RWPE1 (cell line): ENCODE data around the gene TGM3.

ENCODE experiments used
- CTCF ChIA-PET: fragments of 350-600 bp; sonication (Branson Sonifier 250); formaldehyde crosslinking; extraction: SDS; loops from one replicate; lab custom pipeline; 2021; lab: Yijun Ruan, JAX
- POLR2A ChIA-PET: fragments of 400-600 bp; formaldehyde crosslinking; extraction: SDS; loops from one replicate; lab custom pipeline; 2020; ENCODE audit warnings: antibody characterized with exemption; ENCODE audit not compliant: low non-redundant PET; lab: Yijun Ruan, JAX
- DNase-seq: peaks from one replicate; pipeline ENCODE4 v3.0.0; 2012; ENCODE audit warnings: low spot score
- H3K27ac ChIP-seq: fragments of 450-650 bp; 2 replicates; pipeline ENCODE4 v1.5.1; 2017
- CTCF ChIP-seq: fragments of 450-650 bp; conservative IDR thresholded peaks from 2 replicates; pipeline ENCODE4 v1.5.1; 2017; ENCODE audit warnings: low read depth, mild to moderate bottlenecking

Gene TGM3

GRCh38 chr20:2382833-2383232 lies 87.0 kb downstream of the TGM3 start:
- TF ChIP-seq CTCF, result no peak
- ChIA-PET CTCF (interaction anchor here (0.5 to 0.9 kb wide), 6 partner anchors 12 to 175 kb away, joined by 3 to 6 read pairs (median 4); no protein-coding TSS in a partner anchor), POLR2A (no interaction called here)
- peak; percentile 73 for DNase-seq
- peak overlapping the region; percentile 34; the same call in 1 of the 2 replicates for H3K27ac ChIP-seq

- POLR2A ChIA-PET, result no interaction called here
- CTCF ChIA-PET, result interaction anchor here (0.5 to 1.4 kb wide), 3 partner anchors 18 to 178 kb away, joined by 3 read pairs; no protein-coding TSS in a partner anchor
Measured at GRCh38 chr20:2385026-2385425, 89.2 kb downstream of the TGM3 start.

GRCh38 chr20:2385496-2385895 lies 89.7 kb downstream of the TGM3 start:
- no peak for TF ChIP-seq CTCF
- POLR2A ChIA-PET, result no interaction called here
- CTCF ChIA-PET, result interaction anchor here (0.5 to 1.4 kb wide), 2 partner anchors 17 to 178 kb away, joined by 3 read pairs; no protein-coding TSS in a partner anchor
- H3K27ac ChIP-seq, result peak overlapping the region; percentile 88
- no peak for DNase-seq

More at GRCh38 chr20:2385026-2385425, 89.2 kb downstream of the TGM3 start:
- peak overlapping the region; percentile 88 for H3K27ac ChIP-seq
- no peak for TF ChIP-seq CTCF
- no peak for DNase-seq

DNA sequence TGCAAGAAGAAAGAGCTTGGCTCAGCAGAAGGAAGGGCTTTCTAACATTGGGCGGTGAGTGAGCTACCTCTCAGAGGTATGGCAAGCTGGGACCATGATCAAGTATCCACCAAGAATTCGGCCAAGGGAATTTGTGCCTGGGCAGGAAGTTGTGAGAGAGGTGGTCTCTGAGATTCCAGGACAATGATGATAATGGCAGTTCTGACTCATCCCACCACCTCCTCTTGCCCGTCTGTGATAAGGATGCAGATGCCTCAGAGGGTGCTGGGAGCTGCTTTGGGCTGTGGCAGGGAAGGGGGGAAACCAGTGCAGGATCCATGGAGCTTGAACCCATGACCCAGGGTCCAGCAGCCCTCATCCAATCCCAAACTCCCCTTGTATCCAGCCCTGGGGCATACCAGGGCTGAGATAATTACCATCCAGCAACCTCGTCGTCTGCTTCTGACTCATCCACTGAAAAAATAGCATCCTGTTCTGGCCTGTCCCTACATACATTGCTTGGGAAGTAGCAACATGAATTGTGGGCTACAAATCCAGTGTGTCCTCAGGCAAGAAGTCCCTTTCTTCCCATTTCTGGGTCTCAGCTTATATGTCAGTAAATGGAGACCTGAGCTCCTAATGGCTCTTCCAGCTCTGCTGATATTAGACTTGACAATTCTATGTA lies 90.8 kb downstream of the TGM3 start:
- DNase-seq, result peak; percentile 94

DNA sequence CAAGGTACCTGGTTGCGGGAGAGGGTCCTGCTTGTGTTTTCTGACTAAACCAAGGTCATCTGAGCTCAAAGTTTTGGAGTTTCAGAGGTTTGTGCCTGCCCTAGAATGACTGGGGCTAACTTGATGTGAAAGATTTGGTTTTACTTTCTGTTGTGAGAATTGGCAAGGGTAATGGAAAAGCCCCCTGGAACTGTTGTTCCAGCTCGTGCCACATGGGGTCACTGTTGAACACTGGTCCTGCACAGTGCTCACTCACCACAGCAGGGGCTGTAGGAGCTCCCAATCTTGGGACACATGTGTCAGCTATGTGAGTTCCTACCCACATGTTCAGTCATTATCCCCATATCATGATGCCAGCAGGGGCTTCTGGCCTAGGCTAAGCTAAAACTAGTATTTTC lies 91.4 kb downstream of the TGM3 start:
- CTCF ChIA-PET, result interaction anchor here (0.6 to 2.1 kb wide), 17 partner anchors 12 to 216 kb away, joined by 3 to 11 read pairs (median 5); no protein-coding TSS in a partner anchor
- peak; percentile 67 for TF ChIP-seq CTCF
- peak overlapping the region; percentile 88 for H3K27ac ChIP-seq
- POLR2A ChIA-PET, result interaction anchor here (0.5 kb wide), 1 partner anchor 23 kb away, joined by 4 read pairs; no protein-coding TSS in a partner anchor
- peak; percentile 65 for DNase-seq

More for the DNA sequence above, 90.8 kb downstream of the TGM3 start:
- POLR2A ChIA-PET, result interaction anchor here (0.5 kb wide), 1 partner anchor 23 kb away, joined by 4 read pairs; no protein-coding TSS in a partner anchor
- H3K27ac ChIP-seq, result peak overlapping the region; percentile 88
- no peak for TF ChIP-seq CTCF
- CTCF ChIA-PET, result interaction anchor here (0.6 to 2.1 kb wide), 16 partner anchors 12 to 215 kb away, joined by 3 to 11 read pairs (median 6); no protein-coding TSS in a partner anchor

DNA sequence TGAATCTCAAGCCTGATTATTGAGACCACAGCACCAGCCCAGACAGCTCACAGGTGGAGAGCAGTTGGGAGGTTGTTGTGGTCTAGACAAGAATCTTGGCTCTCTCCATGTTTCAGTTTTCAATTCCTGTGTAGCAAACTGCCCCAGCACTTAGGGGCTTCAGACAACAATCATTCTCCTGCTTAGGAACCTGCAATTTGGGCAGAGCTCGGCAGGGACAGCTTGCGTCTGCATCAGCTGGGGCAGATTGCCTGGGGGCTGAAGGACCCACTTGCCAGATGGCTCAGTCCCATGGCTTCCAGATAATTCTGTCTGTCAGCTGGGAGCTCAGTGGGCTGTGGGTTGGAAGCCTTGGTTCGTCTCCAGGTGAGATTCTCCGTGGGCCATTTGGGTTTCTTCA lies 91.8 kb downstream of the TGM3 start:
- H3K27ac ChIP-seq, result peak overlapping the region; percentile 88
- CTCF ChIA-PET, result interaction anchor here (0.6 to 2.1 kb wide), 14 partner anchors 13 to 180 kb away, joined by 3 to 11 read pairs (median 6); no protein-coding TSS in a partner anchor
- POLR2A ChIA-PET, result interaction anchor here (0.5 kb wide), 1 partner anchor 22 kb away, joined by 4 read pairs; no protein-coding TSS in a partner anchor
- no peak for DNase-seq
- TF ChIP-seq CTCF, result no peak
